Measurements from ENCODE around the gene IQCM. TPM values are rescaled to one million over a fixed set of nuclear protein-coding genes. Genes with fewer than 3 reads are reported as not detected.
"Not testable (repeated sequence)": the region's sequence is repeated elsewhere in the genome, so short reads cannot be mapped to it uniquely, and the experiment has no call there.

IQCM gene
- total and polyA plus RNA-seq, 7 experiments from 2014 or later: not detected

DNA sequence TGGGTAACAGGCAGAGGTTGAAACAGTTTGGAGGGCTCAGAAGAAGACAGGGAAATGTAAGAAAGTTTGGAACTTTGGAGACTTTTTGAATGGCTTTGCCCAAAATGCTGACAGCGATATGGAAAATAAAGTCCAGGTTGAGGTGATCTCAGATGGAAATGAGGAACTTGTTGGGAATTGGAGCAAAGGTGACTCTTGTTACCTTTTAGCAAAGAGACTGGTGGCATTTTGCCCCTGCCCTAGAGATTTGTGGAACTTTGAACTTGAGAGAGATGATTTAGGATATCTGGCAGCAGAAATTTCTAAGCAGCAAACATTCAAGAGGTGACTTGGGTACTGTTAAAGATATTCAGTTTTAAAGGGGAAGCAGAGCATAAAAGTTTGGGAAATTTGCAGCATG, 308.3 kb downstream of the IQCM start:
- H3K4me1 Mint-ChIP-seq; H3K27ac Mint-ChIP-seq; H3K36me3 ChIP-seq (ENCODE audit: control insufficient read depth in 2 of 3, insufficient read depth in 3 of 3, low read length in 3 of 3); POLR2A ChIA-PET; H3K4me1 ChIP-seq (ENCODE audit: control insufficient read depth in 2 of 2, insufficient read depth in 2 of 2, low read length in 2 of 2); CTCF ChIA-PET; H3K27me3 ChIP-seq (ENCODE audit: control insufficient read depth in 2 of 2, insufficient read depth in 2 of 2, low read length in 2 of 2); H3K4me3 ChIP-seq (ENCODE audit: low read length); ATAC-seq; H3K27me3 Mint-ChIP-seq; intact Hi-C loops (cut with micrococcal nuclease); H3K4me3 Mint-ChIP-seq; H3K36me3 Mint-ChIP-seq; H3K27ac ChIP-seq (ENCODE audit: low read depth, low read length); H3K9me3 ChIP-seq (ENCODE audit: control insufficient read depth in 2 of 3, low read length in 3 of 3); DNase-seq: not testable (repeated sequence)
- H3K9me3 Mint-ChIP-seq: peaks cover 0 to 18% (median 6%) of the 10 kb centered on the region in 11 donors

DNA sequence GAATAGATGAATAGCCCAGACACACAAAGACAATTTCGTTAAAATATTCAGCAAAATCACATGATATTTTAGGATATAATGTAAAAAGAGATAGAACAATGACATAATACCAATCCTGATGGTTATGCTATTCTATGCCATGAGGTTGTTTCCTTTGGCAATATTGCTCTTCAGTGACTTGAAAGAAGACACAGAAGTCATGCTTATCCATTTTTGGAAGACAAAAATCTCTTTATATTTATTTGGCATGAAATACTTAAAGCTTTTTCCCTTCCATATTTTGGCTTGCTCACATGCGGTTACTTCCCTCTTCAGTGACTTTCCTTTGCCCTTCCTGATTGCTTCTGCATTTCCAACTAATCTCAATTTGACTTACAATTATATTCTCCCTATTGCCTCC, 314.8 kb downstream of the IQCM start:
- CTCF ChIA-PET: no interaction called here
- Mint-ChIP-seq H3K36me3 (no peaks in the 10 kb centered on the region), H3K27me3 (peaks cover 0 to 4% (median 0%) of the 10 kb centered on the region in 5 donors), H3K27ac (no peak overlapping the region), H3K4me3 (no peak overlapping the region), H3K9me3 (peaks cover 0 to 17% (median 3%) of the 10 kb centered on the region in 11 donors), H3K4me1 (peaks cover 0 to 1% (median 0%) of the 10 kb centered on the region in 7 donors)
- Histone ChIP-seq H3K9me3 (ENCODE audit: control insufficient read depth in 2 of 3, low read length in 3 of 3) (no peaks in the 10 kb centered on the region), H3K4me3 (ENCODE audit: low read length) (no peak overlapping the region), H3K36me3 (ENCODE audit: control insufficient read depth in 2 of 3, insufficient read depth in 3 of 3, low read length in 3 of 3) (no peaks in the 10 kb centered on the region), H3K27me3 (ENCODE audit: control insufficient read depth in 2 of 2, insufficient read depth in 2 of 2, low read length in 2 of 2) (no peaks in the 10 kb centered on the region), H3K27ac (ENCODE audit: low read depth, low read length) (no peak overlapping the region), H3K4me1 (ENCODE audit: control insufficient read depth in 2 of 2, insufficient read depth in 2 of 2, low read length in 2 of 2) (no peaks in the 10 kb centered on the region)
- POLR2A ChIA-PET: no interaction called here
- ATAC-seq (no peak), DNase-seq (no peak)
- intact Hi-C loops (cut with micrococcal nuclease): no loop called here

GRCh38 chr4:149499726-149500125, 315.9 kb downstream of the IQCM start:
- H3K4me1 ChIP-seq (ENCODE audit: control insufficient read depth in 2 of 2, insufficient read depth in 2 of 2, low read length in 2 of 2): no peaks in the 10 kb centered on the region
- no peak overlapping the region for H3K27ac Mint-ChIP-seq
- H3K36me3 ChIP-seq (ENCODE audit: control insufficient read depth in 2 of 3, insufficient read depth in 3 of 3, low read length in 3 of 3): no peaks in the 10 kb centered on the region
- peaks cover 0 to 19% (median 3%) of the 10 kb centered on the region in 11 donors for H3K9me3 Mint-ChIP-seq
- ChIA-PET POLR2A (no interaction called here), CTCF (no interaction called here)
- no peak overlapping the region for H3K27ac ChIP-seq (ENCODE audit: low read depth, low read length)
- H3K4me1 Mint-ChIP-seq: peaks cover 0 to 1% (median 0%) of the 10 kb centered on the region in 7 donors
- intact Hi-C loops (cut with micrococcal nuclease): no loop called here
- no peak overlapping the region for H3K4me3 ChIP-seq (ENCODE audit: low read length)
- DNase-seq: no peak
- H3K36me3 Mint-ChIP-seq: no peaks in the 10 kb centered on the region
- H3K27me3 ChIP-seq (ENCODE audit: control insufficient read depth in 2 of 2, insufficient read depth in 2 of 2, low read length in 2 of 2): no peaks in the 10 kb centered on the region
- no peak for ATAC-seq
- H3K27me3 Mint-ChIP-seq: no peaks in the 10 kb centered on the region
- H3K9me3 ChIP-seq (ENCODE audit: control insufficient read depth in 2 of 3, low read length in 3 of 3): no peaks in the 10 kb centered on the region
- no peak overlapping the region for H3K4me3 Mint-ChIP-seq

DNA sequence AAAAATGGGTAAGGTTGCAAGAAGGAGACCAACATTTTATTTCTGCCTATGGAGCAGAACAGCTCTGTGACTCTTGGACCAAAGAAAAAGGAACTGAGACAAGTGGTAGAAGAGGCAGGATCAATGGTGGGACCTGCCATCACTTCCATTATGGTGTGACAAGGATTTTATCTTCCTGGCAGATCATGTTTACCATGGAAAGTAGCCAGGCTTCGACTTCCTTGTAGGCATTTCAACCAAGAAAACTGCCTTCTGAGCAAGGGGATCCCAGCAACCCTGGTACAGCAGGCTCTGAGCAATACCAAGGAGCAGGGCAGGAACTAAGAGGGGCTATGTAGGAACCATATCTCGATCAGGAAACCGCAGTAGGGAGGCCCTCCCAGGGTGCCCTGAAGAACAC, 317.4 kb downstream of the IQCM start:
- Mint-ChIP-seq H3K27ac (no peak overlapping the region), H3K4me1 (peaks cover 0 to 1% (median 0%) of the 10 kb centered on the region in 7 donors), H3K36me3 (no peaks in the 10 kb centered on the region), H3K27me3 (no peaks in the 10 kb centered on the region), H3K9me3 (peaks cover 0 to 19% (median 4%) of the 10 kb centered on the region in 11 donors), H3K4me3 (no peak overlapping the region)
- Histone ChIP-seq H3K36me3 (ENCODE audit: control insufficient read depth in 2 of 3, insufficient read depth in 3 of 3, low read length in 3 of 3) (no peaks in the 10 kb centered on the region), H3K9me3 (ENCODE audit: control insufficient read depth in 2 of 3, low read length in 3 of 3) (no peaks in the 10 kb centered on the region), H3K4me3 (ENCODE audit: low read length) (no peak overlapping the region), H3K27ac (ENCODE audit: low read depth, low read length) (no peak overlapping the region), H3K27me3 (ENCODE audit: control insufficient read depth in 2 of 2, insufficient read depth in 2 of 2, low read length in 2 of 2) (no peaks in the 10 kb centered on the region), H3K4me1 (ENCODE audit: control insufficient read depth in 2 of 2, insufficient read depth in 2 of 2, low read length in 2 of 2) (no peaks in the 10 kb centered on the region)
- POLR2A ChIA-PET: no interaction called here
- ATAC-seq (no peak), DNase-seq (no peak)
- intact Hi-C loops (cut with micrococcal nuclease): no loop called here
- CTCF ChIA-PET: no interaction called here

DNA sequence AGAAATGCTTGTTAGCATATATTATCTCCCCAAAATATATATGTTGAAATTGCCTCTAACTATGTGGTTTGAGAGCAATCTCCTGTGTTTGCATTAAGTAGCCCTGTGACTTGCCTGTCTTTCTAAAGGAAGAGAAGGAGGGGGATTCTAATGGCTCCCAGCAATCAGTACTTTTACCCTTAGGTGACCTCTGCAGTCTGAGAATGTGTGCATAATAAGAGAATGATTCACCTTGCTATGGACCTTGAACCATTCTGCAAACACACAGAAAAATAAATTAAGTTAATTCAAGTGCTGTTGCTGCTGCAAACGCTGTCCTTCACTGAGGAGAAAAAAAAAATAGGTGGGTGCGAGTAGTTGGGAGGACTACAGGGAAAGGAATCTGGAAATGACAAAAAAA, 322.2 kb downstream of the IQCM start:
- no peaks in the 10 kb centered on the region for H3K36me3 Mint-ChIP-seq
- Histone ChIP-seq H3K9me3 (ENCODE audit: control insufficient read depth in 2 of 3, low read length in 3 of 3) (no peaks in the 10 kb centered on the region), H3K4me3 (ENCODE audit: low read length) (no peak overlapping the region), H3K27me3 (ENCODE audit: control insufficient read depth in 2 of 2, insufficient read depth in 2 of 2, low read length in 2 of 2) (no peaks in the 10 kb centered on the region), H3K27ac (ENCODE audit: low read depth, low read length) (no peak overlapping the region), H3K36me3 (ENCODE audit: control insufficient read depth in 2 of 3, insufficient read depth in 3 of 3, low read length in 3 of 3) (no peaks in the 10 kb centered on the region), H3K4me1 (ENCODE audit: control insufficient read depth in 2 of 2, insufficient read depth in 2 of 2, low read length in 2 of 2) (no peaks in the 10 kb centered on the region)
- ATAC-seq: no peak
- no peak overlapping the region for H3K4me3 Mint-ChIP-seq
- intact Hi-C loops (cut with micrococcal nuclease): no loop called here
- peaks cover 0 to 15% (median 5%) of the 10 kb centered on the region in 11 donors for H3K9me3 Mint-ChIP-seq
- ChIA-PET POLR2A (no interaction called here), CTCF (no interaction called here)
- no peaks in the 10 kb centered on the region for H3K27me3 Mint-ChIP-seq
- H3K27ac Mint-ChIP-seq: no peak overlapping the region
- no peak for DNase-seq
- peaks cover 0 to 1% (median 0%) of the 10 kb centered on the region in 7 donors for H3K4me1 Mint-ChIP-seq

GRCh38 chr4:149489321-149489720, 326.3 kb downstream of the IQCM start:
- H3K9me3 Mint-ChIP-seq: peaks cover 0 to 9% (median 0%) of the 10 kb centered on the region in 11 donors
- no peak overlapping the region for H3K27ac Mint-ChIP-seq
- no peak overlapping the region for H3K27ac ChIP-seq (ENCODE audit: low read depth, low read length)
- no peak overlapping the region for H3K4me3 ChIP-seq (ENCODE audit: low read length)
- intact Hi-C loops (cut with micrococcal nuclease): no loop called here
- no peaks in the 10 kb centered on the region for H3K9me3 ChIP-seq (ENCODE audit: control insufficient read depth in 2 of 3, low read length in 3 of 3)
- CTCF ChIA-PET: no interaction called here
- H3K4me3 Mint-ChIP-seq: no peak overlapping the region
- H3K36me3 ChIP-seq (ENCODE audit: control insufficient read depth in 2 of 3, insufficient read depth in 3 of 3, low read length in 3 of 3): no peaks in the 10 kb centered on the region
- no peaks in the 10 kb centered on the region for H3K27me3 Mint-ChIP-seq
- DNase-seq (no peak), ATAC-seq (no peak)
- POLR2A ChIA-PET: no interaction called here
- no peaks in the 10 kb centered on the region for H3K4me1 ChIP-seq (ENCODE audit: control insufficient read depth in 2 of 2, insufficient read depth in 2 of 2, low read length in 2 of 2)
- no peaks in the 10 kb centered on the region for H3K4me1 Mint-ChIP-seq
- no peaks in the 10 kb centered on the region for H3K36me3 Mint-ChIP-seq
- H3K27me3 ChIP-seq (ENCODE audit: control insufficient read depth in 2 of 2, insufficient read depth in 2 of 2, low read length in 2 of 2): no peaks in the 10 kb centered on the region

DNA sequence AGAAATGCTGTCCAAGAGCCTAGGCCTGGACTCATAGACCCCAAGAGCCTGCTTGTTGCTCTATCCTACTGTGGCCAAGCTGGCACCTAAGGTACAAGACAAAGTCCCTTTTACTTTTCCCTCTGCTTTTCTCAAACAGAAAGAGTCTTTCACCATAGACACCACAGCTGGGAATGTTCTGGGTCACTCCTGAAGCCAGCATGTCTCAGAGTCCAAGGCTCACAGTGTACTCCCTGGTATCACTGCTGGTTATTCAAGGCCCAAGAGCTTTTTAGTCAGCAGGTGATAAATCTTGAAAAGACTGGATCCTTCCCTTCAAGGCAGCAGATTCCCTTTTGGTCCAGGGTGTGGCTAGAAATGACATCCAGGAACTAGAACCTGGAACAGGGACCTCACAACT, 328.8 kb downstream of the IQCM start:
- H3K27ac Mint-ChIP-seq: no peak overlapping the region
- H3K4me1 Mint-ChIP-seq: no peaks in the 10 kb centered on the region
- H3K27me3 ChIP-seq (ENCODE audit: control insufficient read depth in 2 of 2, insufficient read depth in 2 of 2, low read length in 2 of 2): no peaks in the 10 kb centered on the region
- DNase-seq: no peak
- CTCF ChIA-PET: no interaction called here
- no peak for ATAC-seq
- no peak overlapping the region for H3K27ac ChIP-seq (ENCODE audit: low read depth, low read length)
- no peaks in the 10 kb centered on the region for H3K36me3 Mint-ChIP-seq
- no peaks in the 10 kb centered on the region for H3K27me3 Mint-ChIP-seq
- H3K9me3 Mint-ChIP-seq: peaks cover 0 to 14% (median 1%) of the 10 kb centered on the region in 11 donors
- intact Hi-C loops (cut with micrococcal nuclease): no loop called here
- no peak overlapping the region for H3K4me3 Mint-ChIP-seq
- H3K4me3 ChIP-seq (ENCODE audit: low read length): no peak overlapping the region
- H3K9me3 ChIP-seq (ENCODE audit: control insufficient read depth in 2 of 3, low read length in 3 of 3): no peaks in the 10 kb centered on the region
- POLR2A ChIA-PET: no interaction called here
- no peaks in the 10 kb centered on the region for H3K4me1 ChIP-seq (ENCODE audit: control insufficient read depth in 2 of 2, insufficient read depth in 2 of 2, low read length in 2 of 2)
- no peaks in the 10 kb centered on the region for H3K36me3 ChIP-seq (ENCODE audit: control insufficient read depth in 2 of 3, insufficient read depth in 3 of 3, low read length in 3 of 3)

Data from naive thymus-derived CD4-positive, alpha-beta T cell (primary cell).